Glutamatergic neuron (in vitro differentiated cells): ENCODE results near the gene NMRAL1. TPM values are rescaled to one million over a fixed set of nuclear protein-coding genes. Genes with fewer than 3 reads are reported as not detected.

ENCODE experiments used
- DNase-seq: peaks from one replicate; pipeline ENCODE4 v3.0.0; 2022
- H3K27ac Mint-ChIP-seq: one replicate; pipeline ENCODE4 v1.8.0; 2020; ENCODE audit warnings: mild to moderate bottlenecking, mixed read lengths, inconsistent platforms; ENCODE audit not compliant: unreplicated experiment
- H3K27me3 Mint-ChIP-seq: one replicate; pipeline ENCODE4 v1.8.0; 2020; ENCODE audit warnings: mild to moderate bottlenecking, moderate library complexity, mixed read lengths, inconsistent platforms; ENCODE audit not compliant: unreplicated experiment
- H3K36me3 Mint-ChIP-seq: one replicate; pipeline ENCODE4 v1.8.0; 2020; ENCODE audit warnings: mild to moderate bottlenecking, mixed read lengths, inconsistent platforms; ENCODE audit not compliant: unreplicated experiment
- H3K4me1 Mint-ChIP-seq: one replicate; pipeline ENCODE4 v1.8.0; 2020; ENCODE audit warnings: mild to moderate bottlenecking, low read depth, mixed read lengths, inconsistent platforms; ENCODE audit not compliant: unreplicated experiment
- H3K4me3 Mint-ChIP-seq: one replicate; pipeline ENCODE4 v1.8.0; 2020; ENCODE audit warnings: mild to moderate bottlenecking, mixed read lengths, inconsistent platforms; ENCODE audit not compliant: unreplicated experiment
- H3K9me3 Mint-ChIP-seq: one replicate; pipeline ENCODE4 v1.8.0; 2020; ENCODE audit warnings: mild to moderate bottlenecking, moderate library complexity, mixed read lengths, inconsistent platforms; ENCODE audit not compliant: unreplicated experiment
- total RNA-seq: library from RNA; stranded (reverse); fragmentation: NEBNext Ultra II Directional; extraction: Animal tissue kit (Norgen Biotek cat#: 25700); gene quantifications from one replicate; pipeline ENCODE4 v1.2.1, GENCODE V29; 2021; ENCODE audit not compliant: unreplicated experiment
- TF ChIP-seq, protein P1 (sequence below): fragments of 200-600 bp; sonication (generic); IDR thresholded peaks from one replicate; pipeline ENCODE4 v1.5.0; 2021; ENCODE audit not compliant: partially characterized antibody, unreplicated experiment

NMRAL1 gene
- total RNA-seq, 1 donor from 2014 or later = 38.3 TPM

GRCh38 chr16:4442371-4442770 is 32.1 kb downstream of the NMRAL1 start:
- DNase-seq = no peak
- H3K4me3 Mint-ChIP-seq = no peak overlapping the region
- no peak overlapping the region for H3K27ac Mint-ChIP-seq
- H3K27me3 Mint-ChIP-seq = no peaks in the 10 kb centered on the region
- H3K4me1 Mint-ChIP-seq = no peaks in the 10 kb centered on the region
- H3K9me3 Mint-ChIP-seq = no peaks in the 10 kb centered on the region
- TF ChIP-seq, protein P1, sequence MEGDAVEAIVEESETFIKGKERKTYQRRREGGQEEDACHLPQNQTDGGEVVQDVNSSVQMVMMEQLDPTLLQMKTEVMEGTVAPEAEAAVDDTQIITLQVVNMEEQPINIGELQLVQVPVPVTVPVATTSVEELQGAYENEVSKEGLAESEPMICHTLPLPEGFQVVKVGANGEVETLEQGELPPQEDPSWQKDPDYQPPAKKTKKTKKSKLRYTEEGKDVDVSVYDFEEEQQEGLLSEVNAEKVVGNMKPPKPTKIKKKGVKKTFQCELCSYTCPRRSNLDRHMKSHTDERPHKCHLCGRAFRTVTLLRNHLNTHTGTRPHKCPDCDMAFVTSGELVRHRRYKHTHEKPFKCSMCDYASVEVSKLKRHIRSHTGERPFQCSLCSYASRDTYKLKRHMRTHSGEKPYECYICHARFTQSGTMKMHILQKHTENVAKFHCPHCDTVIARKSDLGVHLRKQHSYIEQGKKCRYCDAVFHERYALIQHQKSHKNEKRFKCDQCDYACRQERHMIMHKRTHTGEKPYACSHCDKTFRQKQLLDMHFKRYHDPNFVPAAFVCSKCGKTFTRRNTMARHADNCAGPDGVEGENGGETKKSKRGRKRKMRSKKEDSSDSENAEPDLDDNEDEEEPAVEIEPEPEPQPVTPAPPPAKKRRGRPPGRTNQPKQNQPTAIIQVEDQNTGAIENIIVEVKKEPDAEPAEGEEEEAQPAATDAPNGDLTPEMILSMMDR = no peak
- peaks cover 4% of the 10 kb centered on the region for H3K36me3 Mint-ChIP-seq

GRCh38 chr16:4437366-4437765 is 37.1 kb downstream of the NMRAL1 start:
- peaks cover 2% of the 10 kb centered on the region for H3K27me3 Mint-ChIP-seq
- no peak overlapping the region for H3K27ac Mint-ChIP-seq
- TF ChIP-seq, protein P1 = no peak
- no peaks in the 10 kb centered on the region for H3K36me3 Mint-ChIP-seq
- H3K9me3 Mint-ChIP-seq = no peaks in the 10 kb centered on the region
- H3K4me3 Mint-ChIP-seq = no peak overlapping the region
- H3K4me1 Mint-ChIP-seq = no peaks in the 10 kb centered on the region
- DNase-seq = no peak

- no peak for DNase-seq
- no peak overlapping the region for H3K27ac Mint-ChIP-seq
- no peaks in the 10 kb centered on the region for H3K9me3 Mint-ChIP-seq
- no peak overlapping the region for H3K4me3 Mint-ChIP-seq
- H3K4me1 Mint-ChIP-seq = no peaks in the 10 kb centered on the region
- H3K27me3 Mint-ChIP-seq = peaks cover 2% of the 10 kb centered on the region
- TF ChIP-seq, protein P1 = no peak
- H3K36me3 Mint-ChIP-seq = no peaks in the 10 kb centered on the region
These were observed 38.9 kb downstream of the NMRAL1 start for GRCh38 chr16:4435337-4436067.

DNA sequence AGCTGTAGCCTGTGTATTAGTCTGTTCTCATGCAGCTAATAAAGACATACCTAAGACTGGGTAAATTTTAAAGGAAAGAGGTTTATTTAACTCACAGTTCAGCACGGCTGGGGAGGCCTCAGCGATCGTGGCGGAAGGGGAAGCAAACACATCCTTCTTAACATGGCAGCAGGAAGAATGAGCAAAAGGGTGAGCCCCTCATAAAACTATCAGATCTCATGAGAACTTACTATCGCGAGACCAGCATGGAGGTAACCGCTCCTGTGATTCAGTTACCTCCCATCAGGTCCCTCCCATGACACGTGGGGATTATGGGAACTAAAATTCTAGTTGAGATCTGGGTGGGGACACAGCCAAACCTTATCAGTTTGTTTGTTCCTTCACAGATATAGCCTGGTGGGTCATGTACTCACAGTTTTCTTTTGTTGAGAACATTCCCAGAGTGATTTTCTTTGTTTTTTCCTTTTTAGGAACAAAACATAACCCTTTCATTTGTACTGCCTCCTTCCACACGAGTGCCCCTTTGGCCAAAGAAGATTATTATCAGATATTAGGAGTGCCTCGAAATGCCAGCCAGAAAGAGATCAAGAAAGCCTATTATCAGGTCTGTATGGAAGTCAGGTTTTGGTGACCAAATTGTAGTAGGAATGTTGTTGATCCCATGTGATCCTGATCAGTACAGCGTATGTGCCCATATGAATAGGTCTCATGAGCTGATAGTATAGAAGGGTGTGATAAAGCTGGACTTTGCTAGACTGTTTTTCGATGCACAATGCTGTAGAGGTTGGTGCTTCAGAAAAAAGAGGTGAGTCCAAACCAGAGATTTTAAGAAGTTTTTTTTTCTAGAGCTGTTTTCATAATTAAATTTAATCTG is 40.3 kb downstream of the NMRAL1 start:
- DNase-seq = no peak
- Mint-ChIP-seq H3K4me1 (no peaks in the 10 kb centered on the region), H3K27me3 (peaks cover 2% of the 10 kb centered on the region), H3K27ac (no peak overlapping the region), H3K36me3 (no peaks in the 10 kb centered on the region), H3K4me3 (no peak overlapping the region), H3K9me3 (no peaks in the 10 kb centered on the region)
- TF ChIP-seq, protein P1 = no peak

- no peak for DNase-seq
- H3K4me3 Mint-ChIP-seq = no peak overlapping the region
- H3K36me3 Mint-ChIP-seq = no peaks in the 10 kb centered on the region
- TF ChIP-seq, protein P1 = no peak
- H3K27ac Mint-ChIP-seq = peak overlapping the region; percentile 9
- H3K27me3 Mint-ChIP-seq = peaks cover 2% of the 10 kb centered on the region
- no peaks in the 10 kb centered on the region for H3K4me1 Mint-ChIP-seq
- no peaks in the 10 kb centered on the region for H3K9me3 Mint-ChIP-seq
These were observed 41.2 kb downstream of the NMRAL1 start for GRCh38 chr16:4433228-4433627.
